GM21381 (cell line): ENCODE measurements around the gene ITM2B.
"Not testable (repeated sequence)": the region's sequence is repeated elsewhere in the genome, so short reads cannot be mapped to it uniquely, and the experiment has no call there.

ENCODE experiments used
- ATAC-seq: cut with Tn5 transposase; IDR thresholded peaks from one replicate; pipeline ENCODE4 v1.9.1; 2021; ENCODE audit warnings: mild to moderate bottlenecking, moderate library complexity; ENCODE audit not compliant: unreplicated experiment

ITM2B gene

GRCh38 chr13:48222358-48223301, 10.4 kb upstream of the ITM2B start:
- ATAC-seq = no peak

- no peak for ATAC-seq
Measured at GRCh38 chr13:48224701-48225100, 8.3 kb upstream of the ITM2B start.

GRCh38 chr13:48230541-48230940, 2.5 kb upstream of the ITM2B start:
- ATAC-seq = no peak

GRCh38 chr13:48231080-48231479, 1.9 kb upstream of the ITM2B start:
- no peak for ATAC-seq

- ATAC-seq = no peak
Measured at GRCh38 chr13:48231933-48232332, 1.1 kb upstream of the ITM2B start.

- peak; percentile 14 for ATAC-seq
Measured at GRCh38 chr13:48232420-48233045, 473 bp upstream of the ITM2B start.

- ATAC-seq = peak; percentile 7
Measured at GRCh38 chr13:48233889-48234488, 983 bp downstream of the ITM2B start.

GRCh38 chr13:48234566-48235340, 1.7 kb downstream of the ITM2B start:
- ATAC-seq = peak; percentile 46

- no peak for ATAC-seq
Measured at GRCh38 chr13:48235341-48236135, 2.5 kb downstream of the ITM2B start.

GRCh38 chr13:48236528-48237353, 3.7 kb downstream of the ITM2B start:
- ATAC-seq = no peak

- not testable (repeated sequence) for ATAC-seq
Measured at GRCh38 chr13:48239369-48239768, 6.4 kb downstream of the ITM2B start.

GRCh38 chr13:48241651-48242050, 8.6 kb downstream of the ITM2B start:
- ATAC-seq = no peak

- no peak for ATAC-seq
Measured at GRCh38 chr13:48242677-48243076, 9.7 kb downstream of the ITM2B start.

GRCh38 chr13:48244159-48244558, 11.2 kb downstream of the ITM2B start:
- ATAC-seq = no peak

GRCh38 chr13:48246102-48246501, 13.1 kb downstream of the ITM2B start:
- ATAC-seq = no peak

- no peak for ATAC-seq
Measured at GRCh38 chr13:48249018-48249417, 16.0 kb downstream of the ITM2B start.

GRCh38 chr13:48251611-48252081, 18.6 kb downstream of the ITM2B start:
- ATAC-seq = no peak

- ATAC-seq = no peak
Measured at GRCh38 chr13:48252176-48252575, 19.2 kb downstream of the ITM2B start.

- ATAC-seq = no peak
Measured at GRCh38 chr13:48253849-48254248, 20.8 kb downstream of the ITM2B start.
